ENCODE results near the gene CDC20.

DNA sequence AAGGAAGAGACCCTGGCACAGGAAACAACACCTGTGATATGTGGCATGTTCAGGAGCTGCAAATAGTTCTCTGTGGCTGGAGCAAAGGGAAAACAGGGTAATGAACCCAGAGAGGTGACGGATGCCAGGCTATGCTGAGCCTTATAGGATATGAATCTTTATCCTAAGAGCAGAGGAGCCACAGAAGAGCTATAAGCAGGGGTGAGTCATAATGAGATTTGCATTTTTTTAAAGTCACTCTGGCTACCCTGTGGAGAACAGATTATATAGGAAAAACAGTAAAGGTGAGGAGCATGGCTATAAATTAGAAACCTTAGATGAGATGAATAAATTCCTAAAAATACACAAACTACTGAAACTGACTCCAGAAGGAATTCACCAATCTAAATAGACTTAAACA lies 34.0 kb upstream of the CDC20 start:
- TF ChIP-seq, protein P1, sequence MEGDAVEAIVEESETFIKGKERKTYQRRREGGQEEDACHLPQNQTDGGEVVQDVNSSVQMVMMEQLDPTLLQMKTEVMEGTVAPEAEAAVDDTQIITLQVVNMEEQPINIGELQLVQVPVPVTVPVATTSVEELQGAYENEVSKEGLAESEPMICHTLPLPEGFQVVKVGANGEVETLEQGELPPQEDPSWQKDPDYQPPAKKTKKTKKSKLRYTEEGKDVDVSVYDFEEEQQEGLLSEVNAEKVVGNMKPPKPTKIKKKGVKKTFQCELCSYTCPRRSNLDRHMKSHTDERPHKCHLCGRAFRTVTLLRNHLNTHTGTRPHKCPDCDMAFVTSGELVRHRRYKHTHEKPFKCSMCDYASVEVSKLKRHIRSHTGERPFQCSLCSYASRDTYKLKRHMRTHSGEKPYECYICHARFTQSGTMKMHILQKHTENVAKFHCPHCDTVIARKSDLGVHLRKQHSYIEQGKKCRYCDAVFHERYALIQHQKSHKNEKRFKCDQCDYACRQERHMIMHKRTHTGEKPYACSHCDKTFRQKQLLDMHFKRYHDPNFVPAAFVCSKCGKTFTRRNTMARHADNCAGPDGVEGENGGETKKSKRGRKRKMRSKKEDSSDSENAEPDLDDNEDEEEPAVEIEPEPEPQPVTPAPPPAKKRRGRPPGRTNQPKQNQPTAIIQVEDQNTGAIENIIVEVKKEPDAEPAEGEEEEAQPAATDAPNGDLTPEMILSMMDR (conservative IDR thresholded peaks at IDR 0.05; ENCODE audit: low read depth in 2 of 2), result no peak
- TF ChIP-seq POLR2AphosphoS5 (IDR thresholded peaks at IDR 0.05; ENCODE audit: low read depth) (no peak), EZH2 (IDR thresholded peaks at IDR 0.05; ENCODE audit: low read depth, unreplicated experiment) (no peak), EZH2phosphoT487 (IDR thresholded peaks at IDR 0.05; ENCODE audit: unreplicated experiment) (no peak), CREB1 (CRISPR knock-in tag; IDR thresholded peaks at IDR 0.05; ENCODE audit: low read depth) (no peak)
- TF ChIP-seq, protein P2, sequence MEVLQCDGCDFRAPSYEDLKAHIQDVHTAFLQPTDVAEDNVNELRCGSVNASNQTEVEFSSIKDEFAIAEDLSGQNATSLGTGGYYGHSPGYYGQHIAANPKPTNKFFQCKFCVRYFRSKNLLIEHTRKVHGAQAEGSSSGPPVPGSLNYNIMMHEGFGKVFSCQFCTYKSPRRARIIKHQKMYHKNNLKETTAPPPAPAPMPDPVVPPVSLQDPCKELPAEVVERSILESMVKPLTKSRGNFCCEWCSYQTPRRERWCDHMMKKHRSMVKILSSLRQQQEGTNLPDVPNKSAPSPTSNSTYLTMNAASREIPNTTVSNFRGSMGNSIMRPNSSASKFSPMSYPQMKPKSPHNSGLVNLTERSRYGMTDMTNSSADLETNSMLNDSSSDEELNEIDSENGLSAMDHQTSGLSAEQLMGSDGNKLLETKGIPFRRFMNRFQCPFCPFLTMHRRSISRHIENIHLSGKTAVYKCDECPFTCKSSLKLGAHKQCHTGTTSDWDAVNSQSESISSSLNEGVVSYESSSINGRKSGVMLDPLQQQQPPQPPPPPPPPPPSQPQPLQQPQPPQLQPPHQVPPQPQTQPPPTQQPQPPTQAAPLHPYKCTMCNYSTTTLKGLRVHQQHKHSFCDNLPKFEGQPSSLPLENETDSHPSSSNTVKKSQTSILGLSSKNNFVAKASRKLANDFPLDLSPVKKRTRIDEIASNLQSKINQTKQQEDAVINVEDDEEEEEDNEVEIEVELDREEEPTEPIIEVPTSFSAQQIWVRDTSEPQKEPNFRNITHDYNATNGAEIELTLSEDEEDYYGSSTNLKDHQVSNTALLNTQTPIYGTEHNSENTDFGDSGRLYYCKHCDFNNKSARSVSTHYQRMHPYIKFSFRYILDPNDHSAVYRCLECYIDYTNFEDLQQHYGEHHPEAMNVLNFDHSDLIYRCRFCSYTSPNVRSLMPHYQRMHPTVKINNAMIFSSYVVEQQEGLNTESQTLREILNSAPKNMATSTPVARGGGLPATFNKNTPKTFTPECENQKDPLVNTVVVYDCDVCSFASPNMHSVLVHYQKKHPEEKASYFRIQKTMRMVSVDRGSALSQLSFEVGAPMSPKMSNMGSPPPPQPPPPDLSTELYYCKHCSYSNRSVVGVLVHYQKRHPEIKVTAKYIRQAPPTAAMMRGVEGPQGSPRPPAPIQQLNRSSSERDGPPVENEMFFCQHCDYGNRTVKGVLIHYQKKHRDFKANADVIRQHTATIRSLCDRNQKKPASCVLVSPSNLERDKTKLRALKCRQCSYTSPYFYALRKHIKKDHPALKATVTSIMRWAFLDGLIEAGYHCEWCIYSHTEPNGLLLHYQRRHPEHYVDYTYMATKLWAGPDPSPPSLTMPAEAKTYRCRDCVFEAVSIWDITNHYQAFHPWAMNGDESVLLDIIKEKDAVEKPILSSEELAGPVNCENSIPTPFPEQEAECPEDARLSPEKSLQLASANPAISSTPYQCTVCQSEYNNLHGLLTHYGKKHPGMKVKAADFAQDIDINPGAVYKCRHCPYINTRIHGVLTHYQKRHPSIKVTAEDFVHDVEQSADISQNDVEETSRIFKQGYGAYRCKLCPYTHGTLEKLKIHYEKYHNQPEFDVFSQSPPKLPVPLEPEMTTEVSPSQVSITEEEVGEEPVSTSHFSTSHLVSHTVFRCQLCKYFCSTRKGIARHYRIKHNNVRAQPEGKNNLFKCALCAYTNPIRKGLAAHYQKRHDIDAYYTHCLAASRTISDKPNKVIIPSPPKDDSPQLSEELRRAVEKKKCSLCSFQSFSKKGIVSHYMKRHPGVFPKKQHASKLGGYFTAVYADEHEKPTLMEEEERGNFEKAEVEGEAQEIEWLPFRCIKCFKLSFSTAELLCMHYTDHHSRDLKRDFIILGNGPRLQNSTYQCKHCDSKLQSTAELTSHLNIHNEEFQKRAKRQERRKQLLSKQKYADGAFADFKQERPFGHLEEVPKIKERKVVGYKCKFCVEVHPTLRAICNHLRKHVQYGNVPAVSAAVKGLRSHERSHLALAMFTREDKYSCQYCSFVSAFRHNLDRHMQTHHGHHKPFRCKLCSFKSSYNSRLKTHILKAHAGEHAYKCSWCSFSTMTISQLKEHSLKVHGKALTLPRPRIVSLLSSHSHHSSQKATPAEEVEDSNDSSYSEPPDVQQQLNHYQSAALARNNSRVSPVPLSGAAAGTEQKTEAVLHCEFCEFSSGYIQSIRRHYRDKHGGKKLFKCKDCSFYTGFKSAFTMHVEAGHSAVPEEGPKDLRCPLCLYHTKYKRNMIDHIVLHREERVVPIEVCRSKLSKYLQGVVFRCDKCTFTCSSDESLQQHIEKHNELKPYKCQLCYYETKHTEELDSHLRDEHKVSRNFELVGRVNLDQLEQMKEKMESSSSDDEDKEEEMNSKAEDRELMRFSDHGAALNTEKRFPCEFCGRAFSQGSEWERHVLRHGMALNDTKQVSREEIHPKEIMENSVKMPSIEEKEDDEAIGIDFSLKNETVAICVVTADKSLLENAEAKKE (CRISPR knock-in tag; IDR thresholded peaks at IDR 0.05), result no peak
- TF ChIP-seq, protein P3, sequence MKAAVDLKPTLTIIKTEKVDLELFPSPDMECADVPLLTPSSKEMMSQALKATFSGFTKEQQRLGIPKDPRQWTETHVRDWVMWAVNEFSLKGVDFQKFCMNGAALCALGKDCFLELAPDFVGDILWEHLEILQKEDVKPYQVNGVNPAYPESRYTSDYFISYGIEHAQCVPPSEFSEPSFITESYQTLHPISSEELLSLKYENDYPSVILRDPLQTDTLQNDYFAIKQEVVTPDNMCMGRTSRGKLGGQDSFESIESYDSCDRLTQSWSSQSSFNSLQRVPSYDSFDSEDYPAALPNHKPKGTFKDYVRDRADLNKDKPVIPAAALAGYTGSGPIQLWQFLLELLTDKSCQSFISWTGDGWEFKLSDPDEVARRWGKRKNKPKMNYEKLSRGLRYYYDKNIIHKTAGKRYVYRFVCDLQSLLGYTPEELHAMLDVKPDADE (IDR thresholded peaks at IDR 0.05), result no peak

All from GM23338 (cell line).